Cerebellar nuclear complex (tissue), 1 donor: ENCODE measurements around the gene ETS2.

Experiments used
- DNase-seq, 2 experiments: peaks; one replicate each; lab custom pipeline; 2025; lab: John Stamatoyannopoulos, UW

ETS2 gene

DNA sequence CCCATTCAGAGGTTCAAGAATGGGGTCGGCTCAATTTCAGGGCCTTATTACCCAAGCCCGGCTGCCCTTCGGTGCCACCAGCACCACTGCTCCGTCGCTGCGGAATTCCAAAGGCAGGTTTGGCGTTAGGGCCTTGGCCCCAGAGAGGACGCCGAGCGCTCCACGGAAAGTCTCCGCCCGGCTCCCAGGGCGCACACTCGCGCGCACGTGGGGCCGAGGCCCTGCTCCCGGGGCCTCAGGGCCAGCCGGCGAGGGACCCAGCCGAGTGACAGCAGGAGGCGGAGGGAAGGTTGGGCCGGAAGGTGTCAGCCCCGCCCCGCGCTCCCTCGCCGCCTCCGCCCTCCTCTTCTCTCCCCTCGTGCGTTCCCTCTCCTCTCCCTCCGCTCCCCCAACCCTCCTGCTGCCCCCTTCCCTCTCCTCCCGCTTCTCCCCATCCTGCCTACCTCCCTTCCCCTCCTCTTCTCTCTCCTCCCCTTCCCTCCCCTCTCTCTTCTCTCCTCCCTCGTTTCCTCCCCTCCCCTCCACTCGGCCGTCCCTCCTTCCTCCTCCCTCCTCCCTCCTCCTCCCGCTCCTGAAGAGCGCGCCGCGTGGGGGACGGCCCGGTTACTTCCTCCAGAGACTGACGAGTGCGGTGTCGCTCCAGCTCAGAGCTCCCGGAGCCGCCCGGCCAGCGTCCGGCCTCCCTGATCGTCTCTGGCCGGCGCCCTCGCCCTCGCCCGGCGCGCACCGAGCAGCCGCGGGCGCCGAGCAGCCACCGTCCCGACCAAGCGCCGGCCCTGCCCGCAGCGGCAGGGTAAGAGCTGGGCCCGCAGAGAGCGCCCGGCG is at the start of gene ETS2:
ETS2 (plus strand) TSS at position 602 of the 825 bp plus-strand sequence. CDS start 4,106 bp downstream, outside the sequence.
- DNase-seq = peak; percentile 19 to 59

DNA sequence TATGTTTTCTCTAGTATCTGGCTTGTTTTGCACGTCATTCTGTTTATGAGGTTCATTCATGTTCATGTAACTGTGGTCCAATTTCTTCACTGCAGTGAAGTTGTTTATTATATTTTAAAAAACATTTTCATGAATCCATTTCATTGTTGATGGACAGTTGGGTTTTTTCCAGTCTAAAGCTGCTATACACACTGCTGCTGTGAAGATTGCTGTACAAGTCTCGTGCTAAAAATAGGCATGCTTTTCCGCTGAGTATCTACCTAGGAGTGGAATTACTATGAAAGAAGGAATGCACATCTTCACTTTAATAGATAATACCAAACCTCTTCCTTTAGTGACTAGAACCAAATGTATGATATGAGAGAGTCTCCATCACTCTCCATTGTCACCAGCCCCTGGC is 49.0 kb upstream of the ETS2 start:
- DNase-seq = no peak

DNA sequence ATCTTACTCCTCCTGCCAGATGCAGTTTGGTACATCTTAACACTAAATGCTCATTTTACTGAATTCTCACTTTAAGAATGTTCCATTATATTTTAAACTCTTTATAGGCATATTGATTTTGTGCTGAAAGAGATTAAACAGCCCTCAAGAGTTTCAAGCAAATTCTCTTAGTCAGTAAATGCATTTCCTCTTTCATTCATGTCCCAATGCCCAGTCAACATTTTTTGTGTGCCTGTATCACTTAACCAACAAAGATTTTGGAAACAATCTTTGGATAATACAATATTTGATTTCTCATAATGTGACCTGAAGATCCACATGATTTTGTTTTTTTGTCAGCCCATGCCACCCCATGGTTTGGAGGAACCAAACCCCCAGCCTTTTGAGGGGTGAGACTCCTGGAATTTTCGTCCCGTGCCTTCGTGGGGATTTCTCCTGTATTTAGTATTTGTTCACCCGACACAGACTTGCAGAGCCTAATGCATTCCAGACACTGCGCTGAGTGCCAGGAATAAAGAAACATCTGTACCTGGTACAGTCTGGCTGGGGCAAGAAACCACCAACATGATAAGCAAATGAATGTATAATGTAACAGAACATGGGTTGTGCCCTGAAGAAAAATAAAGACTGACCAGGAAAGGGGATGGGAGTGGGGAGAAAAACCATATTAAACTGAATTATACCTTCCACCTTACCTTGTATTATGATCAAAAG is 47.1 kb upstream of the ETS2 start:
- no peak for DNase-seq

DNA sequence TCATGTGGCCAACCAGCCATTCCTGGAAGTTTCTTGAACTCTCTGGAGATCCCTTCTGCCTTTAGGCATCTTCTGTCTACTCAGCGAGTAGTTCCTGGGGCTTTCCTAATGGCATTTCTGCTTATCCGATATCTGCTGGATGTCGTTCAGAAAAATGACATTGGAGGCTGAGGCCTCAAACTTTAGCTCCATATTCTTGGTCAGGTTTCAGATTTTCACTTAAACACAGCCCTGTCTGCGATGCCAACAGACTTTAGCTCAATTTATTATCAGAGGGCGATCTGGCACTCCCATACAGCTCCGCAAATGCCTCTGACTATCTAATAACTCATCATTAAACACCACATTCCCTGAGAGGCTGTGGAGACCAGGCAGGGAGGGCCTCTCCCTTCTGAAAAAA is 46.3 kb upstream of the ETS2 start:
- DNase-seq = no peak

DNA sequence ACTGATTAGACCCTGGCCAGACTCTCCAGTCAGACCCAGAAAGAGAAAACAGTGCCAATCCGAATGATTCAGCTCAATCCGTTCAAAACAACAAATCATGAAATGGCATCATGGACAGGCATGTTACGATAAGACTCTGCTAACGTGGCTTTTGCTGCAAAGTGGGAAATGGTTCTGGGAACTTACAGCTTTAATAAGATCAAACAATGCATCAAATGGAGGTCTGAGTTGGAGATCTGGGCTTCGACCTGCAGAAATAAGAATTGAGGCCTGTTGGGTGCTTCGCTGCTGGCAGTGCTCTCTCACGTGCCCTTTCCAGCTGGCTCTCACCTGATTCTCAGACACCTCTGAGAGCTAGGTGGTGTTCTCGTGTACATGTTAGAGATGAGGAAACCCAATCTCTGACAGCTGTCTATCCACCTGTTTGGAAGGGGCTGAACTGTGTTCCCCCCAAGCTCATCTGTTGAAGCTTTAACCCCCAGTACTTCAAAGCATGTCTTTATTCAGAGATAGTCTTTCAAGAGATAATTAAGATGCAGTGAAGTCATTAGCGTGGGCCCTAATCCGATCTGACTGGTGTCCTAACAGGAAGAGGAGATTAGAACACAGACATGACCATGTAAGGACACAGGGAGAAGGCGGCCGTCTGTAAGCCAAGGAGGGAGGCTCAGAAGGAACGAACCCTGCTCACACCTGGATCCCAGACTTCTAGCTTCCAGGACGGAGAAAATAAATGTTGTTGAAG is 45.5 kb upstream of the ETS2 start:
- DNase-seq = no peak

- DNase-seq = no peak
Observed at GRCh38 chr21:38760762-38761155, 45.0 kb upstream of the ETS2 start.

GRCh38 chr21:38761531-38761930 is 44.2 kb upstream of the ETS2 start:
- no peak for DNase-seq

DNA sequence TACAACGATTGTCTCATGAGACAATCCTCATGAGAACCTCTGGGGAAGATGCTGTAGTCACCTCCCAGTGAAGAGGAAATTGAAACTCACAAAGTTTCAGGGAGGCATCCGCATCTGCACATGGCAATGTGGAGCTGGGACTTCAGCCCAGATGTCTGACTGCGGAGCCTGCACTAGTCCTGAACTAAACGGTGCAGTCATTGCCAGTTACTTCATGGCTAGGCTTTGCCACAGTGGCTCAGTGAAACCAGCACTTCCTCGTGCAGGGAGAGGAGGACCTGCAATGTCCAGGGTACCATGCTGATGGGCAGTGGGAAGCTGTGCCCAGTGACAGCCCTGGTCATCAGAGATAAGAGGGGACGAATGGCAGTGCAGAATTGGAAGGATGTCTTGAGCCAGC is 40.7 kb upstream of the ETS2 start:
- no peak for DNase-seq

GRCh38 chr21:38766987-38767722 is 38.6 kb upstream of the ETS2 start:
- DNase-seq = no peak

GRCh38 chr21:38768471-38769063 is 37.2 kb upstream of the ETS2 start:
- no peak for DNase-seq

DNA sequence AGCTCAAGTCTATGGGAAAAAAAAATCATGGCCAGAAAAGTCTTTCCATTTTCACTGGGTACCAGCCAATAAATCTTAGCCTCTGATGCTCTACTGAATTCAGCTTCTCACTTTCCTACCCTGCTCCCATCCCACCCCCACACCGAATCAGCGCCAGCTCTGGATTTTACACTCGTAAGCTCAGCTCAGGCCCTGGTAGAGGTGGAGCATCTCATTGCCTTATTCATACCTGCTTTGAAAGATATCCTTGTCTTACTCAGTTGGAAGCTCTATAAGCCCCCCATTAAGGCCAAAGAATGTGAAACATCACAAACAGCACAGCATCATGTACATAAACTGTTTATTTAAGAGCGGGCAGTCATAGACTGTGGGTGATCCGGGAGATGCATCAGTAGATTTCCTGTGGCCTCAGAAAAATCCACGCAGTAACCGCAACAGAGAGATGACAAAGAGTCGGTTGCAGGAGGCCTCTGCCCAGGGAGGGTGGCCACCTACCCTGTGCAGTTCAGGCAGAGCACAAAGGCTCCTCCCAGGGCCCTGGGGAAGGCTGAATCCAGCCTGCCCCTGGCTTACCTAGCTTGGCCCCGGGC is 36.4 kb upstream of the ETS2 start:
- DNase-seq = no peak

DNA sequence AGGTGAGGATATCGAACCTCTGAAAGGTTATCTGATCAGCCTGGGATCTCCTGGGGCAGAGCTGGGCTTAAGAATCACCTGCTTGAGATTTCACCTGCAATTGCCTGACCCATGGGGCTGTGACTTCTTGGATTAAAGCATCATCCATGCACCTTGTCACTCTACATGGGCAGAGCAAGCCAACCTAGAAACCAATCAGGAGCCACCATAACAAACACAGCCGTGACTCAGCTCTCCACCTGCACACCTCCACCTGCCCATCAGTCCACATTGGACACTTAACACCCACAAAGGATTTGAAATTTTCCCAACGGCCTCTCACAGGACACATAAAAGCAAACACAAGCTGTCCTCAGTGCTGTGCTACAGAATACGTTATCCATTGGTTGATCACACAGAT is 35.1 kb upstream of the ETS2 start:
- DNase-seq = no peak

- no peak for DNase-seq
Observed at GRCh38 chr21:38771536-38771935, 34.2 kb upstream of the ETS2 start.

DNA sequence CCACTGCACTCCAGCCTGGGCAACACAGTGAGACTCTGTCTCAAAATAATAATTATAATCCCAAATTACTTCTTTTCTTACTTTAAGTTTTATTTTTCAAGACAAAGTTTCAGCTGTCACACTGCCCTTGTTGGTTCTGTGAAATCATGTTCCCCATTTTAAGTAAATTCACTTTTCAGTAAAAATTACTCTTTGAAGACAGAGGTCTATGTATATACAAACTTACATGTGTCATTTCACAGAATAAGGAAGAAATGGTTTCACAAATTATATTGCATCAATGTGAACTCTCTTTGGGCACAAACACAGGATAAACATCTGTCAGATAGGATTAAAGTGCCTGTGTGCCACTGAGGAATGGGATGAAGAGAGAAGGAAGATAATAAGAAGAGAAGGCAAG is 33.1 kb upstream of the ETS2 start:
- DNase-seq = no peak

DNA sequence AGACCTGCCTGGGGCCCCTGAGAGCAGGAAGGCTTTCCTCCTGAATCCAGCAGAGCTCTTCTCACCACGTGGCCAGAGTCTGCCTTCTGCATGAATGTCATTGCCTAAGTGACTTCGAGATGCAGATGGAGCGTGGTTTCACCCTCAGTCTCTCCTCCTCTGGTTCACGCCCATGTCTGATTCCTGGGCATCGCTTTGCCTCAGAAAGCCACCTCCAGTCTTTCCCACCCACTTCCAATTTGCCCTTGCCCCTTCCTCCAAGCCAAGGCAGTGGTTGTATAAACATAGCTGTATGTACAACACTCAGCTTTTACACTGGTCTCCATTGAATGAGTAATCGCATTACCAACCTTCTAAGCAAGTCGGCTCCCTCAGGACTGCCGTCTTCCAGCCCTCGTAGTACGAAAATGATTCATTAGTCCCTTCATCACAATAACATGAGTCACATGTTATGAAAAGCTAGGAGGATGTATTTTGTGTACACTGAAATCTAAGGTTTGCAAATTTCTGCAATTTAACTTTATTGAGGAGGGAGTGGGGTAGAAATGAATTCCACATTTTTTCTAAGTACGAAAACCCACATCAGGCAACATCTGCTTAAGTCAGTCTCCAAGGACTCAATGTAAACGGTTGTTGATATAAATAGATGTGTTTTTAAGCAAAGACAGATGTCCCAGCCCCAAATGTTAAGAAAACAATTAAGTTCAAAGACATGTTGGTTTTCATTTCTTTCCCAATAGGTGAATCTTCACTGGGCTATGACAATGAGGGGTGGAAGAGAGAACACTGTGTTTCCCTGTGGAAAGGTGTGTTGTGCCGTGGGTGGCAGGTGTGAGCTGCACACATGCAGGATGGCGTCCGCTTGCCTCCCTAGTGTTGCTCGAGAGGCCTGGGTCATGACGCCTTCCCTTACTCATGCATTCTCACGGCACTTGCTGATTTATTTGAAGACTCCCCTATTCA is 32.3 kb upstream of the ETS2 start:
- DNase-seq = no peak

GRCh38 chr21:38774152-38774551 is 31.6 kb upstream of the ETS2 start:
- DNase-seq = no peak

DNA sequence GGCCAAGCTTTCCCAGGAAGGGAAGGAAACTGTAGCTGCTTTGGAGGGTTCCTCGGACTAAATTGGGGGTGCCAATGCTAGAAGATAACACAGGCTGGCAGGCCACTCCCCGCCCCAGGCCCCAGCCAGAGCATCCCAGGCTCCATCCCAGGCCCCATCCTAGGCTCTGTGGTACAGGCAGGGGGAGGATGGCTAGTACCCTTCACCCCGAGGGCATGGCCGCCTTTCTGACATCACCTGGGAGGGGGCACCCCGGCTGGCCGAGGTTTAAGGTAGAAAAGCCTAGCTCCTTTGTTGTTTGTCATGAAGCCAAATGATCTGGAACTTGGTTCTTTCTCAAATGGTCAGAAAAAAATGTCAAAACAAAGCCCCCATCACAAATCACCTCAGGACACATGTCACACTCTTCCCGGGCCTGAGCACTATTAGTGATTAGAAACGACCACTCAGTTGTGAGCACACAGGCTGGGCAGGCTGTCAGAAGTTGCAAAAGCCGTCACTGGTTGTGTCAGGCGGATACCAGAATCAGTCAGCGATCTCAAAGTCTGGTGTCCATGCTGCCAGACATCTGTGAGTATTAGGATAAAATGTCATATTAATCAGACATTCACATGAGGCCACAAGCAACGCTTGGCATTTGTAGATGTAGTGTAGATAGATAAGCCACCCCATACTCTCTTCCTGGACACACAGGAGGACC is 31.0 kb upstream of the ETS2 start:
- DNase-seq = no peak

DNA sequence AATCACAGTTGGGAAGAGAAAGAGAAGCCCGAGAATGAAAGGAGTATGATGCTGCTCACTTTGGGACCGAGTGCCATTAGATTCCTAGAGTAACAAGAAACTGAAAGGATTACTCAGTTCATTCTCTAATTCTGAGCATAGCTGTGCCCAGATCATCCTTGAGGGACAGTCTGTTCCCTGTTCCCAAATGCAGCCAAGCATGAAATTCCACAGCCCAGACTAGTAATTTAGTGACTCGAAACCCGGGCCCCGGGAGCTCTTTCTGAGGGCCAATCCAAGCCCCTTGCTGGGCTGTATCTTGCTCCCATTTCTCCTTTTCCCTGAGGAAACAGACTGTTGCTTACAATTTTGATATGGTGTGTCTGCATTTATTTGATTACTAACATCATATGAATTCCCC is 30.0 kb upstream of the ETS2 start:
- DNase-seq = no peak

DNA sequence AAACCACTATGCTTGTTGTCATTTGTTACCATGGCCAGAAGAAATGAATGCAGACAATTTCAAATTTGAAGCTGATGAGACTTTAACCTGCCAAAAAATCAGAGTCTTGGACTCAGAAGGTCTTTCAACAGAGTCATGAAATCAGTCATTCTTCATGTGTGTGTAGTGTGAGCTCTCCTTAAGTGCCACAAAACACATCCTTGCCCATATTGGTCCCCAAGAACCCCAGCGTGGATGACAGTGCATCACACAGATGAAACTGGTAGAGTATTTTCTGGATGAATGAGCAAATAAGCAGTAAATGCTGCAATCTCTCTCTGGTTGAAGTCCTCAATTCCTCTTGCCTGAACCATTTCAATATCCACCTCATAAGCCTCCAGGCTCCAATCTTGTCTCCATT is 28.7 kb upstream of the ETS2 start:
- DNase-seq = no peak
